Osteoblast (primary cell): Measurements from ENCODE around the gene NEK2. TPM values are rescaled to one million over a fixed set of nuclear protein-coding genes. Genes with fewer than 3 reads are reported as not detected.
"Not testable (repeated sequence)": the region's sequence is repeated elsewhere in the genome, so short reads cannot be mapped to it uniquely, and the experiment has no call there.

ENCODE experiments used
- DNase-seq: peaks from one replicate; pipeline ENCODE4 v3.0.0; 2011; ENCODE audit warnings: low spot score, mixed read lengths; ENCODE audit not compliant: insufficient read length; ENCODE audit errors: missing footprints
- H2AFZ ChIP-seq: 2 replicates; pipeline ENCODE4 v1.6.0; 2011; ENCODE audit warnings: mild to moderate bottlenecking, low read length
- H3K27ac ChIP-seq: 2 replicates; pipeline ENCODE4 v1.5.1; 2011; ENCODE audit warnings: mild to moderate bottlenecking, low read depth, low read length, moderate library complexity
- H3K27me3 ChIP-seq: 2 replicates; pipeline ENCODE4 v1.6.0; 2012; ENCODE audit warnings: mild to moderate bottlenecking, control low read depth, inconsistent platforms, low read length, moderate library complexity; ENCODE audit not compliant: insufficient read depth
- H3K36me3 ChIP-seq: 2 replicates; pipeline ENCODE4 v1.5.1; 2011; ENCODE audit warnings: mild to moderate bottlenecking, low read length, control low read depth, moderate library complexity; ENCODE audit not compliant: insufficient read depth
- H3K4me1 ChIP-seq: 2 replicates; pipeline ENCODE4 v1.5.1; 2011; ENCODE audit warnings: mild to moderate bottlenecking, low read length, control low read depth, moderate library complexity; ENCODE audit not compliant: insufficient read depth
- H3K4me2 ChIP-seq: 2 replicates; pipeline ENCODE4 v1.6.0; 2011; ENCODE audit warnings: mild to moderate bottlenecking, low read length; ENCODE audit not compliant: insufficient read depth
- H3K4me3 ChIP-seq: fragments of 200-600 bp; sonication (generic); 3 replicates; pipeline ENCODE4 v1.5.1; 2012; ENCODE audit warnings: mild to moderate bottlenecking, low read length, inconsistent platforms; ENCODE audit not compliant: insufficient read depth
- H3K79me2 ChIP-seq: 2 replicates; pipeline ENCODE4 v1.6.0; 2012; ENCODE audit warnings: mild to moderate bottlenecking, low read length, control low read depth, inconsistent platforms; ENCODE audit not compliant: insufficient read depth
- H3K9me3 ChIP-seq: 2 replicates; pipeline ENCODE4 v1.5.1; 2011; ENCODE audit warnings: low read depth, low read length, control low read depth
- H4K20me1 ChIP-seq: 2 replicates; pipeline ENCODE4 v1.6.0; 2012; ENCODE audit warnings: mild to moderate bottlenecking, low read length, control low read depth; ENCODE audit not compliant: insufficient read depth
- total RNA-seq: library from RNA; depleted of rRNA; stranded (reverse); fragments of >200 nt; gene quantifications from 2 replicates; pipeline ENCODE4 v1.2.3, GENCODE V29; 2012
- TF ChIP-seq, protein P1 (sequence below): IDR thresholded peaks from 2 replicates; pipeline ENCODE4 v1.5.1; 2011; ENCODE audit warnings: mild to moderate bottlenecking, low read depth, low read length, moderate library complexity; ENCODE audit errors: extremely low read depth

NEK2 gene
- total RNA-seq, 1 donor = 1.4 TPM

DNA sequence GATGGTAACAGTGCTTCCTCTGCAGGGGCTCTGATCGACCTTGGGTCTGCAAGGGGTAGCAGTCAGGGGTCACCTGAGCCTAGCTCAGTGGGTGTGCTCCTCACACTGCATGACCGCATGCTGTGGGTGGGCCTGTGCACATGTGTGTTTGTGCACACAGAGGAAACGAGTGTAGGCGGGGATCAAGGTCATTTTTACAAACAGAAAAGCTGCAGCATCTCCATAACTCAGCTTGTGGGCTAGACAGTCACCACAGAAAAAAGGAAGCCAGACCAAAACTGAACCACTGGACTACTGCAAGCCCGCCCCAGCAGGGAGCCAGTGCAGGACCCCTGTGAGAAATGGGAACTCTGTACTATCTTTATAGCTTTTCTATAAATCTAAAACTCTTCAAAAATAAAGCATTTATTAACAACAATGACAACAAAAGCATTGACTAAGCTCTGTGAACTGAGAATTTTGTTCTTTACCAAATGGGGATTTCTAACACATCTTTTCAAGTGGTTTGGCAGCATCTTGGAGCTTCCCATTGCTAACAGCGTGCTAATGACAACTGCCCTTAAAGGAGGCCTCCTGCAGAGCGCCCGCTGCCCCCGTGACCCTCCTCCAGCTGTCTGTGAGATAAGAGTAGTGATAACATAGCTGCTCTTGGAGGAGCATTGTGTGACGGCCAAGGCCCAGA lies 19.9 kb upstream of the NEK2 start:
- H3K27me3 ChIP-seq = peaks cover 3% of the 10 kb centered on the region
- H3K27ac ChIP-seq = no peak overlapping the region
- no peak for DNase-seq
- H3K9me3 ChIP-seq = no peaks in the 10 kb centered on the region
- H3K79me2 ChIP-seq = no peaks in the 10 kb centered on the region
- H3K4me2 ChIP-seq = no peak overlapping the region
- H3K4me3 ChIP-seq = no peak overlapping the region
- TF ChIP-seq, protein P1, sequence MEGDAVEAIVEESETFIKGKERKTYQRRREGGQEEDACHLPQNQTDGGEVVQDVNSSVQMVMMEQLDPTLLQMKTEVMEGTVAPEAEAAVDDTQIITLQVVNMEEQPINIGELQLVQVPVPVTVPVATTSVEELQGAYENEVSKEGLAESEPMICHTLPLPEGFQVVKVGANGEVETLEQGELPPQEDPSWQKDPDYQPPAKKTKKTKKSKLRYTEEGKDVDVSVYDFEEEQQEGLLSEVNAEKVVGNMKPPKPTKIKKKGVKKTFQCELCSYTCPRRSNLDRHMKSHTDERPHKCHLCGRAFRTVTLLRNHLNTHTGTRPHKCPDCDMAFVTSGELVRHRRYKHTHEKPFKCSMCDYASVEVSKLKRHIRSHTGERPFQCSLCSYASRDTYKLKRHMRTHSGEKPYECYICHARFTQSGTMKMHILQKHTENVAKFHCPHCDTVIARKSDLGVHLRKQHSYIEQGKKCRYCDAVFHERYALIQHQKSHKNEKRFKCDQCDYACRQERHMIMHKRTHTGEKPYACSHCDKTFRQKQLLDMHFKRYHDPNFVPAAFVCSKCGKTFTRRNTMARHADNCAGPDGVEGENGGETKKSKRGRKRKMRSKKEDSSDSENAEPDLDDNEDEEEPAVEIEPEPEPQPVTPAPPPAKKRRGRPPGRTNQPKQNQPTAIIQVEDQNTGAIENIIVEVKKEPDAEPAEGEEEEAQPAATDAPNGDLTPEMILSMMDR = no peak
- no peaks in the 10 kb centered on the region for H4K20me1 ChIP-seq
- H2AFZ ChIP-seq = no peak overlapping the region
- H3K4me1 ChIP-seq = no peaks in the 10 kb centered on the region
- H3K36me3 ChIP-seq = no peaks in the 10 kb centered on the region

DNA sequence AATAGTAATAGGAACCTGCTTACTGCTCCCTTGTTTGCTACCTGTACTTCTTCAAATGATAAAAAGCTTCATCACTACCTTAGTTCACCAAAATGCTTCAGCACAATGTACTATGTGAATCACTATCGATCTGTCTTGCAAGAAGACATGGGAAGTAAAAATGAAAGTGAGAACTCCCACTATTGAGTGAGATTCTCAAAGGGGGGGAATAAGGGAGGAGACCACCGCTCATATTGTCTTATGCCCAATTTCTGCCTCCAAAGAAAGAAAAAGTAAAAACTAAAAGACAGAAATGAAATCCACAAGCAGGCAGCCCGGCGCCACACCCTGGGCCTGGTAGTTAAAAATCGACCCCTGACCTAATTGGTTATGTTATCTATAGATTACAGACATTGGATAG lies 18.5 kb upstream of the NEK2 start:
- not testable (repeated sequence) for H3K27me3 ChIP-seq, H2AFZ ChIP-seq, H3K27ac ChIP-seq, H3K36me3 ChIP-seq, H3K79me2 ChIP-seq, H3K4me3 ChIP-seq, DNase-seq, H3K9me3 ChIP-seq, H3K4me2 ChIP-seq, H3K4me1 ChIP-seq, H4K20me1 ChIP-seq

DNA sequence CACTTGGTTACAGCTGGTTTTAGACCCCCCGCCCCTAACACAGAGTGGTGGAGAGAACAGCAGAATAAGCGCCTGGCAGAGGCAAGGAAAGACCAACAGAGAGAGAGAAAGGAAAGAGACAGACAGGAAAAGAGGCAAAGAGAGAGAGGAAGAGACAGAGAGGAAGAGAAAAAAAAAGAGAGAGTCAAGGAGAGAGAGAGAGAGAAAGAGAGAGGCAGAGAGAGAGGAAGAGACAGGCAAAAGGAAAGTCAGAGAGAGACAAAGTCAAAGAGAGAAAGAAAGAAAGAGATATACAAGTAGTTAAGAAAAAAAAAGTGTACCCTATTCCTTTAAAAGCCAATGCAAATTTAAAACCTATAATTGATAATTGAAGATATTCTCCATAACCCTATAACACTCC lies 13.0 kb upstream of the NEK2 start:
- Histone ChIP-seq H4K20me1 (no peaks in the 10 kb centered on the region), H2AFZ (no peak overlapping the region), H3K36me3 (no peaks in the 10 kb centered on the region), H3K9me3 (no peaks in the 10 kb centered on the region), H3K79me2 (no peaks in the 10 kb centered on the region), H3K4me2 (no peak overlapping the region), H3K27me3 (peaks cover 9% of the 10 kb centered on the region), H3K4me3 (no peak overlapping the region), H3K27ac (no peak overlapping the region), H3K4me1 (no peaks in the 10 kb centered on the region)
- DNase-seq = no peak
- TF ChIP-seq, protein P1 = no peak

DNA sequence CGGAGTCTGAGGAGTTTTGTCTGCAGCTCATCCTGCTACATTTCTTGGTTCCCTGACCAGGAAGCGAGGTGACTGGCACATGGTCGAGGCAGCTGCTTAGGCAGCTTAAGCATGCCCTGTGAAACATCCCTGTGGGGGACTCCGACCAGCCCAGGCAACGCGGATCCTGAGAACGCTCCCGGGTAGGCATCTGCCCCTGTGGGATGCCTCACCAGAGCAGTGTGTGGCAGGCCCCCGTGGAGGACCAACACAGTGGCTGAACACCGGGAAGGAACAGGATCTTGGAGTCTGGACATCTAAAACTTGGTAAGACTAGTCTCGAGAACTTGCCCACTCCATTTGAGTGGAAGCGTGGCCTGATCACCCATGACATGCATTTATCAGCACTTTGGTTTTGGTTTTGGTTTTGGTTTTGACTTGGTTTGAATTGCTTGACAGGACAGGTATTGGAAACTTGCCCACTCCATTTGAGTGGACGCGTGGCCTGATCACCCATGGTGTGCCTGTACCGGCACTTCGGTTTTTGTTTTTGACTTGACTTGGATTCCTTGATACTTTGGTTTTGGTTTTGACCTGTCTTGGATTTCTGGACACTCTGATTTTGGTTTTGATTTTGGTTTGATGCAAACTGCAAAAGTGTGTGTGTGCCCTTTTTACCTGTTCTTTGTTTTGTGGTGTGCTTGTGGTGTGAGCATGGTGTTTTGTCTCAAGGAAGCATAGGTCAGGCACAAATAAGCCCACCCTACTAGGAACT lies 12.2 kb upstream of the NEK2 start:
- Histone ChIP-seq H3K4me2 (peak overlapping the region; percentile 28), H3K27ac (no peak overlapping the region), H3K36me3 (no peaks in the 10 kb centered on the region), H4K20me1 (no peaks in the 10 kb centered on the region), H3K27me3 (peaks cover 11% of the 10 kb centered on the region), H3K79me2 (no peaks in the 10 kb centered on the region), H3K4me1 (no peaks in the 10 kb centered on the region), H3K4me3 (no peak overlapping the region), H2AFZ (no peak overlapping the region), H3K9me3 (no peaks in the 10 kb centered on the region)
- TF ChIP-seq, protein P1 = no peak
- no peak for DNase-seq
